Smooth muscle cell (in vitro differentiated cells): ENCODE results near the gene PSEN1. TPM values are rescaled to one million over a fixed set of nuclear protein-coding genes. Genes with fewer than 3 reads are reported as not detected.

ENCODE experiments used
- DNase-seq: peaks from one replicate; lab custom pipeline; 2025; ENCODE audit not compliant: unreplicated experiment; lab: John Stamatoyannopoulos, UW
- H2AFZ ChIP-seq: fragments of 200-600 bp; sonication (generic); 2 replicates; pipeline ENCODE4 v1.6.0; 2016; ENCODE audit warnings: antibody characterized with exemption, low read depth, mild to moderate bottlenecking
- H3F3A ChIP-seq: fragments of 200-600 bp; sonication (generic); 2 replicates; pipeline ENCODE4 v1.6.0; 2017; ENCODE audit warnings: antibody characterized with exemption, low read depth
- H3K27ac ChIP-seq: fragments of 200-600 bp; sonication (generic); 2 replicates; pipeline ENCODE4 v1.5.1; 2016; ENCODE audit warnings: low read depth, mild to moderate bottlenecking
- H3K27me3 ChIP-seq: fragments of 200-600 bp; sonication (generic); 2 replicates; pipeline ENCODE4 v1.6.1; 2016; ENCODE audit warnings: low read depth, mild to moderate bottlenecking
- H3K36me3 ChIP-seq: fragments of 200-600 bp; sonication (generic); 2 replicates; pipeline ENCODE4 v1.5.1; 2016; ENCODE audit warnings: low read depth
- H3K4me1 ChIP-seq: fragments of 200-600 bp; sonication (generic); 2 replicates; pipeline ENCODE4 v1.5.1; 2016; ENCODE audit warnings: low read depth
- H3K4me2 ChIP-seq: fragments of 200-600 bp; sonication (generic); 2 replicates; pipeline ENCODE4 v1.6.0; 2016; ENCODE audit warnings: mild to moderate bottlenecking
- H3K4me3 ChIP-seq: fragments of 200-600 bp; sonication (generic); 2 replicates; pipeline ENCODE4 v1.5.1; 2016; ENCODE audit warnings: mild to moderate bottlenecking
- H3K79me2 ChIP-seq: fragments of 200-600 bp; sonication (generic); 2 replicates; pipeline ENCODE4 v1.6.0; 2016; ENCODE audit warnings: low read depth, mild to moderate bottlenecking
- H3K9ac ChIP-seq: fragments of 200-600 bp; sonication (generic); 2 replicates; pipeline ENCODE4 v1.6.0; 2016; ENCODE audit warnings: low read depth
- H3K9me3 ChIP-seq: fragments of 200-600 bp; sonication (generic); replicated peaks from 2 replicates; pipeline ENCODE4 v1.5.1; 2016; ENCODE audit warnings: low read depth
- H4K20me1 ChIP-seq: fragments of 200-600 bp; sonication (generic); 2 replicates; pipeline ENCODE4 v1.6.0; 2016; ENCODE audit warnings: low read depth
- whole genome bisulfite sequencing: methylation state at CpG from one replicate; pipeline ENCODE4 v1.1.7; 2016; ENCODE audit warnings: low lambda C conversion rate; 5-methylcytosine and 5-hydroxymethylcytosine counted together
- polyA plus RNA-seq: library from polyadenylated mRNA; unstranded; fragments of >200 nt; fragmentation: Nextera tagmentation; extraction: Ambion mirVana; gene quantifications from 2 replicates; pipeline ENCODE4 v1.2.1, GENCODE V29; 2016
- total RNA-seq: library from RNA; depleted of rRNA; stranded (reverse); fragments of >200 nt; gene quantifications from 2 replicates; pipeline ENCODE4 v1.2.3, GENCODE V29; 2014
- TF ChIP-seq, protein P1 (sequence below): fragments of 200-600 bp; sonication (generic); IDR thresholded peaks from 2 replicates; pipeline ENCODE4 v1.5.1; 2017; ENCODE audit warnings: borderline replicate concordance, mild to moderate bottlenecking, antibody characterized with exemption; ENCODE audit not compliant: insufficient read depth, poor library complexity, severe bottlenecking

The PSEN1 gene
- total and polyA plus RNA-seq, 2 experiments from 2014 or later: 37.7 to 55.1 TPM

DNA sequence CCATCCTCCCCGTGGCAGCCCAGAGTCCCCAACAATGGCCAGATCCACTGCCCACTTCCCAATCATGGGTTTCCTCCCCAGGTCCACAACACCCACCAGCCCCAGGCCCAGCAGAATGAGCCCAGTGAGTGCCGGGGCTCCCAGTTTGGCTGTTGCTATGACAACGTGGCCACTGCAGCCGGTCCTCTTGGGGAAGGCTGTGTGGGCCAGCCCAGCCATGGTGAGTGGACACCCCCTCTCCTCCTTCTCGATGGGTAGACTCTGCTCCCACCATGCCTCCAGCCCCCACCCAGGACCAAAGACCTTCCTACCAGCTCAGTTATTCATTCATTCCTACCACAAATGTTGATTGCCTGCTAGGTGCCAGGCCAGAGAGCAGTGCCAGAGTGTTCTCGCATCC, 124.8 kb downstream of the PSEN1 start:
- H3K27ac ChIP-seq: no peak overlapping the region
- no peak overlapping the region for H3K4me2 ChIP-seq
- no peak overlapping the region for H2AFZ ChIP-seq
- no peaks in the 10 kb centered on the region for H3F3A ChIP-seq
- no peaks in the 10 kb centered on the region for H3K4me1 ChIP-seq
- no peaks in the 10 kb centered on the region for H3K36me3 ChIP-seq
- H4K20me1 ChIP-seq: no peaks in the 10 kb centered on the region
- H3K4me3 ChIP-seq: no peak overlapping the region
- TF ChIP-seq, protein P1, sequence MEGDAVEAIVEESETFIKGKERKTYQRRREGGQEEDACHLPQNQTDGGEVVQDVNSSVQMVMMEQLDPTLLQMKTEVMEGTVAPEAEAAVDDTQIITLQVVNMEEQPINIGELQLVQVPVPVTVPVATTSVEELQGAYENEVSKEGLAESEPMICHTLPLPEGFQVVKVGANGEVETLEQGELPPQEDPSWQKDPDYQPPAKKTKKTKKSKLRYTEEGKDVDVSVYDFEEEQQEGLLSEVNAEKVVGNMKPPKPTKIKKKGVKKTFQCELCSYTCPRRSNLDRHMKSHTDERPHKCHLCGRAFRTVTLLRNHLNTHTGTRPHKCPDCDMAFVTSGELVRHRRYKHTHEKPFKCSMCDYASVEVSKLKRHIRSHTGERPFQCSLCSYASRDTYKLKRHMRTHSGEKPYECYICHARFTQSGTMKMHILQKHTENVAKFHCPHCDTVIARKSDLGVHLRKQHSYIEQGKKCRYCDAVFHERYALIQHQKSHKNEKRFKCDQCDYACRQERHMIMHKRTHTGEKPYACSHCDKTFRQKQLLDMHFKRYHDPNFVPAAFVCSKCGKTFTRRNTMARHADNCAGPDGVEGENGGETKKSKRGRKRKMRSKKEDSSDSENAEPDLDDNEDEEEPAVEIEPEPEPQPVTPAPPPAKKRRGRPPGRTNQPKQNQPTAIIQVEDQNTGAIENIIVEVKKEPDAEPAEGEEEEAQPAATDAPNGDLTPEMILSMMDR: no peak
- no peaks in the 10 kb centered on the region for H3K79me2 ChIP-seq
- 90% methylated on average over 6 of the region's 6 CpGs for WGBS
- H3K9ac ChIP-seq: no peak overlapping the region
- no peak for DNase-seq
- H3K27me3 ChIP-seq: no peaks in the 10 kb centered on the region
- no peaks in the 10 kb centered on the region for H3K9me3 ChIP-seq

DNA sequence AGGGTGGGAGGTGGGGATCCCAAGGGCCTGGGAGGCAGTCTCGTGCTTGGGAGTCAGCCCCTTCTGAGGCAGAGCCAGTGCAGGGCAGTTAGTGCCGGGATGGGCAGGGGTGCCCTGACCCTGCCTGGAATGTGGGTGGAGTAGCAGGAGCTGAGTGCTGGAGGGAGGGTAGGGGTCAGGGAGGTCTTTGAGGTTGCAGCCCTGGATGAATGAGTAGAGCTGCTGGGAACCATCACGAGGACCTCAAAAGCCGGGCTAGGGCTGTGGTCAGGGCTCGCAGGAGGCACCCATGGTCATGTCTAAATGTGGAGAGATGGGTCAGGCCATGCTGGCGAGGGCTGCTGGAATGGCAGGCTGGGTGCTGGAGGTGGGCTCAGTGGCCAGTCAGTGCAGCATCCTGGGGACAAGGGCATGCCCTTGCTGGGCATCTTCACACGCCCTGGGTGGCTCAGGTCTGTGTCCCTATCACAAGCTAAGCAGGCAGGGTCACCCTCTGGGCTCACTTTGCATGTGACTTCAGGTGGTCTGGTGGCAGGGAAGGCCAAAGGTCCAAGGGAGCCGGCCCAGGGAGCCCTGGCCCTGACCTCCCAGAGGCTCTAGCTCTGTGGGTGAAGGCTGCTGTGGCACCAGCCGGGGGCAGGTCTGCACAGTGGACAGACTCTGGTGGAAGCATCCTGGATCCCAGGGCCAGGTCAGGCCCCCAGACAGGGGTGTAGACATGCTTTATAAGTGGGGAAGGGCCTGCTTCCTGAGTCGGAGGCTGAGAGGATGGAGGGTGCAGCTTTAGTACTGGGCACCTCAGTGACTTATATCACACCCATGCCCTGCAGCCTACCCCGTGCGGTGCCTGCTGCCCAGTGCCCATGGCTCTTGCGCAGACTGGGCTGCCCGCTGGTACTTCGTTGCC, 125.5 kb downstream of the PSEN1 start:
- Histone ChIP-seq H3F3A (no peaks in the 10 kb centered on the region), H3K27me3 (no peaks in the 10 kb centered on the region), H3K4me2 (no peak overlapping the region), H3K9ac (no peak overlapping the region), H4K20me1 (no peaks in the 10 kb centered on the region), H3K36me3 (no peaks in the 10 kb centered on the region), H3K27ac (no peak overlapping the region), H2AFZ (no peak overlapping the region), H3K4me3 (no peak overlapping the region), H3K9me3 (no peaks in the 10 kb centered on the region), H3K79me2 (no peaks in the 10 kb centered on the region), H3K4me1 (no peaks in the 10 kb centered on the region)
- no peak for DNase-seq
- TF ChIP-seq, protein P1: no peak
- 92% methylated on average over 15 of the region's 15 CpGs for WGBS

DNA sequence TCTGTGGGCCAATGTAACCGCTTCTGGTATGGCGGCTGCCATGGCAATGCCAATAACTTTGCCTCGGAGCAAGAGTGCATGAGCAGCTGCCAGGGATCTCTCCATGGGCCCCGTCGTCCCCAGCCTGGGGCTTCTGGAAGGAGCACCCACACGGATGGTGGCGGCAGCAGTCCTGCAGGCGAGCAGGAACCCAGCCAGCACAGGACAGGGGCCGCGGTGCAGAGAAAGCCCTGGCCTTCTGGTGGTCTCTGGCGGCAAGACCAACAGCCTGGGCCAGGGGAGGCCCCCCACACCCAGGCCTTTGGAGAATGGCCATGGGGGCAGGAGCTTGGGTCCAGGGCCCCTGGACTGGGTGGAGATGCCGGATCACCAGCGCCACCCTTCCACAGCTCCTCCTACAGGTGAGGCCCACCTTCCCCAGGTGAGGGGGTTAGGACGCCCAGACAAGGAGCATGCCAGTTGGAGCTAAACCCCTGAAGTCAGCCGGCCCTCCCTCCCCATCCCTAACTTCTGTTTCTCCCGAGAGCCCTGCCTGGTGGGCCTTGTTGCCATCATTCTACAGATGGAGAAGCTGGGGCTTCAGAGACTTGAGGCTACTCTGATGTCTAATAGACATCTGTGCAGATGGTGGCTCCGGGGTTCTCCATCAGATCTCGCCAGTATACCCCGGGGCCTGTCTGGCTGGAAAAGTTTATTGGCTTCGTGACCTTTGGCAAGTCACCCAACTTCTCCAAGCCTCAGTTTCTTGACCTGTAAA, 126.3 kb downstream of the PSEN1 start:
- 92% methylated on average over 20 of the region's 20 CpGs for WGBS
- Histone ChIP-seq H3K4me3 (no peak overlapping the region), H4K20me1 (no peaks in the 10 kb centered on the region), H3K27ac (no peak overlapping the region), H3K79me2 (no peaks in the 10 kb centered on the region), H3K27me3 (no peaks in the 10 kb centered on the region), H3K36me3 (no peaks in the 10 kb centered on the region), H3K4me1 (no peaks in the 10 kb centered on the region), H3K4me2 (no peak overlapping the region), H3K9ac (no peak overlapping the region), H2AFZ (no peak overlapping the region), H3F3A (no peaks in the 10 kb centered on the region), H3K9me3 (no peaks in the 10 kb centered on the region)
- TF ChIP-seq, protein P1: no peak
- DNase-seq: no peak
